Esophagus muscularis mucosa (tissue), 4 donors: ENCODE data around the gene ANKRD36.
"Not testable (repeated sequence)": the region's sequence is repeated elsewhere in the genome, so short reads cannot be mapped to it uniquely, and the experiment has no call there.

Experiments used
- EP300 ChIP-seq: sonication (generic); formaldehyde crosslinking; IDR thresholded peaks from one replicate; pipeline ENCODE4 v1.6.1; 2017; ENCODE audit warnings: antibody characterized with exemption
- POLR2A ChIP-seq: fragments of 450-650 bp; IDR thresholded peaks from one replicate; pipeline ENCODE4 v1.6.1; 2017; ENCODE audit warnings: antibody characterized with exemption, moderate library complexity, mild to moderate bottlenecking, low read depth
- POLR2AphosphoS5 ChIP-seq, 2 donors: sonication (generic); formaldehyde crosslinking; IDR thresholded peaks; one replicate each; pipeline ENCODE4 v1.6.1; 2017; ENCODE audit warnings: antibody characterized with exemption in 2 of 2
- TF ChIP-seq, protein P1 (sequence below), 3 experiments: fragments of 200-600 bp in 2 of 3; fragments of 450-650 bp in 1 of 3; sonication (generic) in 2 of 3; IDR thresholded peaks; one replicate each; pipeline ENCODE4 v1.5.1; 2017 to 2019; ENCODE audit warnings: antibody characterized with exemption in 3 of 3, mild to moderate bottlenecking in 2 of 3, moderate library complexity in 1 of 3

DNA sequence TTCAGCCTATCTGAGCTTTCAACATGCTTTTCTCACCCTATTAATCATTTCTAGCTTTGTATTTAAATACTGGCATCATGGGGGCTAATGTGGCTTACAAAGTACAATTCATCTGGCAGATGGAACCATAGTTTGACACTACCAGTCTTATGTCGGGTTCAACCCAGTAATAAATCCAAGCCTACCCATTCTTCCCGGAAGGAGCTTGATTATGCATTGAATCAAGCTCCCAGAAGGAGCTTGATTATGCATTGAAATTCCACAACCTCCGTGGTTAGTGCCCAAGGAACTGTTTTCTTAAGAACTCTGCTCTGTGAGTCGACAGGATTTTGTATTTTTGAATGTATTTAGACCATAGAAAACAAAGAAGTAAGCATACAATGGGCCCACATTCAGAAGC lies 148.2 kb downstream of the ANKRD36 start:
- TF ChIP-seq, protein P1, sequence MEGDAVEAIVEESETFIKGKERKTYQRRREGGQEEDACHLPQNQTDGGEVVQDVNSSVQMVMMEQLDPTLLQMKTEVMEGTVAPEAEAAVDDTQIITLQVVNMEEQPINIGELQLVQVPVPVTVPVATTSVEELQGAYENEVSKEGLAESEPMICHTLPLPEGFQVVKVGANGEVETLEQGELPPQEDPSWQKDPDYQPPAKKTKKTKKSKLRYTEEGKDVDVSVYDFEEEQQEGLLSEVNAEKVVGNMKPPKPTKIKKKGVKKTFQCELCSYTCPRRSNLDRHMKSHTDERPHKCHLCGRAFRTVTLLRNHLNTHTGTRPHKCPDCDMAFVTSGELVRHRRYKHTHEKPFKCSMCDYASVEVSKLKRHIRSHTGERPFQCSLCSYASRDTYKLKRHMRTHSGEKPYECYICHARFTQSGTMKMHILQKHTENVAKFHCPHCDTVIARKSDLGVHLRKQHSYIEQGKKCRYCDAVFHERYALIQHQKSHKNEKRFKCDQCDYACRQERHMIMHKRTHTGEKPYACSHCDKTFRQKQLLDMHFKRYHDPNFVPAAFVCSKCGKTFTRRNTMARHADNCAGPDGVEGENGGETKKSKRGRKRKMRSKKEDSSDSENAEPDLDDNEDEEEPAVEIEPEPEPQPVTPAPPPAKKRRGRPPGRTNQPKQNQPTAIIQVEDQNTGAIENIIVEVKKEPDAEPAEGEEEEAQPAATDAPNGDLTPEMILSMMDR (IDR thresholded peaks at IDR 0.05) = not testable (repeated sequence)
- not testable (repeated sequence) for TF ChIP-seq EP300; POLR2AphosphoS5 (IDR thresholded peaks at IDR 0.05); POLR2A
